Keratinocyte (primary cell): Measurements from ENCODE around the gene PANX2.

Experiments used
- EZH2 ChIP-seq: IDR thresholded peaks from one replicate; pipeline ENCODE4 v1.6.1; 2012; ENCODE audit warnings: inconsistent platforms, mild to moderate bottlenecking, low read length, moderate library complexity
- TF ChIP-seq, protein P1 (sequence below), 3 experiments: IDR thresholded peaks in 1 of 3; conservative IDR thresholded peaks in 1 of 3; optimal IDR thresholded peaks in 1 of 3; 2 replicates in 2 of 3; 3 replicates in 1 of 3; pipeline versions ENCODE3 to v1.5.1; 2011; ENCODE audit warnings: low read length in 3 of 3, mild to moderate bottlenecking in 3 of 3, moderate library complexity in 2 of 3, control low read depth in 1 of 3, inconsistent platforms in 1 of 3; ENCODE audit not compliant: insufficient read depth in 2 of 3; ENCODE audit errors: extremely low read depth in 1 of 3

- TF ChIP-seq EZH2 = no peak
- TF ChIP-seq, protein P1, sequence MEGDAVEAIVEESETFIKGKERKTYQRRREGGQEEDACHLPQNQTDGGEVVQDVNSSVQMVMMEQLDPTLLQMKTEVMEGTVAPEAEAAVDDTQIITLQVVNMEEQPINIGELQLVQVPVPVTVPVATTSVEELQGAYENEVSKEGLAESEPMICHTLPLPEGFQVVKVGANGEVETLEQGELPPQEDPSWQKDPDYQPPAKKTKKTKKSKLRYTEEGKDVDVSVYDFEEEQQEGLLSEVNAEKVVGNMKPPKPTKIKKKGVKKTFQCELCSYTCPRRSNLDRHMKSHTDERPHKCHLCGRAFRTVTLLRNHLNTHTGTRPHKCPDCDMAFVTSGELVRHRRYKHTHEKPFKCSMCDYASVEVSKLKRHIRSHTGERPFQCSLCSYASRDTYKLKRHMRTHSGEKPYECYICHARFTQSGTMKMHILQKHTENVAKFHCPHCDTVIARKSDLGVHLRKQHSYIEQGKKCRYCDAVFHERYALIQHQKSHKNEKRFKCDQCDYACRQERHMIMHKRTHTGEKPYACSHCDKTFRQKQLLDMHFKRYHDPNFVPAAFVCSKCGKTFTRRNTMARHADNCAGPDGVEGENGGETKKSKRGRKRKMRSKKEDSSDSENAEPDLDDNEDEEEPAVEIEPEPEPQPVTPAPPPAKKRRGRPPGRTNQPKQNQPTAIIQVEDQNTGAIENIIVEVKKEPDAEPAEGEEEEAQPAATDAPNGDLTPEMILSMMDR (optimal IDR thresholded peaks at IDR 0.05 in 1 of 3, IDR thresholded peaks at IDR 0.05 in 1 of 3, conservative IDR thresholded peaks at IDR 0.05 in 1 of 3; ENCODE audit: extremely low read depth in 1 of 3, insufficient read depth in 2 of 3, low read length in 3 of 3) = no peak
These were observed 36.0 kb upstream of the PANX2 start for GRCh38 chr22:50134481-50134880.
